H9 (cell line): ENCODE results near the gene ZC3H18. TPM values are rescaled to one million over a fixed set of nuclear protein-coding genes. Genes with fewer than 3 reads are reported as not detected.

Experiments
- DNase-seq: peaks from one replicate; pipeline ENCODE4 v3.0.0-alpha.2; 2017
- H2AFZ ChIP-seq: one replicate; pipeline ENCODE4 v1.6.1; 2013; ENCODE audit warnings: mild to moderate bottlenecking, low read length, control low read depth, moderate library complexity
- H2AK5ac ChIP-seq: 2 replicates; pipeline ENCODE4 v1.6.1; 2013; ENCODE audit warnings: low read length, control low read depth, mixed read lengths; ENCODE audit not compliant: insufficient read length
- H2BK120ac ChIP-seq: one replicate; pipeline ENCODE4 v1.6.1; 2013; ENCODE audit warnings: low read depth, mild to moderate bottlenecking, low read length, control low read depth, inconsistent platforms; ENCODE audit not compliant: poor library complexity, severe bottlenecking
- H2BK12ac ChIP-seq: 2 replicates; pipeline ENCODE4 v1.6.1; 2013; ENCODE audit warnings: low read length, control low read depth, mixed read lengths, low read depth; ENCODE audit not compliant: insufficient read length
- H2BK15ac ChIP-seq: 2 replicates; pipeline ENCODE4 v1.6.1; 2013; ENCODE audit warnings: low read depth, low read length, control low read depth
- H2BK20ac ChIP-seq: one replicate; pipeline ENCODE4 v1.6.1; 2013; ENCODE audit warnings: low read depth, mild to moderate bottlenecking, low read length, control low read depth, inconsistent platforms; ENCODE audit not compliant: poor library complexity, severe bottlenecking
- H2BK5ac ChIP-seq: 2 replicates; pipeline ENCODE4 v1.6.1; 2013; ENCODE audit warnings: low read length, control low read depth, mixed read lengths; ENCODE audit not compliant: insufficient read length
- H3K14ac ChIP-seq: 2 replicates; pipeline ENCODE4 v1.6.1; 2013; ENCODE audit warnings: low read length, control low read depth; ENCODE audit not compliant: insufficient read depth
- H3K18ac ChIP-seq: 2 replicates; pipeline ENCODE4 v1.6.1; 2013; ENCODE audit warnings: low read depth, mild to moderate bottlenecking, mixed read lengths, low read length, control low read depth; ENCODE audit not compliant: insufficient read length
- H3K23ac ChIP-seq: 2 replicates; pipeline ENCODE4 v1.6.1; 2013; ENCODE audit warnings: low read length, control low read depth, mixed read lengths, low read depth; ENCODE audit not compliant: insufficient read length
- H3K23me2 ChIP-seq: 2 replicates; pipeline ENCODE4 v1.6.1; 2013; ENCODE audit warnings: low read depth, mild to moderate bottlenecking, mixed read lengths, low read length, control low read depth; ENCODE audit not compliant: insufficient read length, poor library complexity, severe bottlenecking
- H3K27ac ChIP-seq: 2 replicates; pipeline ENCODE4 v1.5.1; 2013; ENCODE audit warnings: low read length, control low read depth, mixed read lengths, low read depth; ENCODE audit not compliant: insufficient read length
- H3K27me3 ChIP-seq: 2 replicates; pipeline ENCODE4 v1.6.1; 2013; ENCODE audit warnings: low read length, control low read depth, inconsistent platforms; ENCODE audit not compliant: insufficient read depth
- H3K4ac ChIP-seq: 2 replicates; pipeline ENCODE4 v1.6.1; 2013; ENCODE audit warnings: low read depth, mild to moderate bottlenecking, control low read depth, inconsistent platforms, low read length, moderate library complexity
- H3K4me1 ChIP-seq: 2 replicates; pipeline ENCODE4 v1.6.1; 2013; ENCODE audit warnings: low read length, control low read depth, inconsistent platforms; ENCODE audit not compliant: insufficient read depth
- H3K4me2 ChIP-seq: 2 replicates; pipeline ENCODE4 v1.6.1; 2013; ENCODE audit warnings: low read length, control low read depth, mixed read lengths; ENCODE audit not compliant: insufficient read length, insufficient read depth
- H3K56ac ChIP-seq: 2 replicates; pipeline ENCODE4 v1.6.1; 2013; ENCODE audit warnings: low read depth, mild to moderate bottlenecking, mixed read lengths, low read length, control low read depth; ENCODE audit not compliant: insufficient read length
- H3K79me1 ChIP-seq: 2 replicates; pipeline ENCODE4 v1.6.1; 2013; ENCODE audit warnings: low read depth, mild to moderate bottlenecking, moderate library complexity, low read length, control low read depth, inconsistent platforms; ENCODE audit not compliant: insufficient read depth, poor library complexity, severe bottlenecking
- H3K79me2 ChIP-seq: 2 replicates; pipeline ENCODE4 v1.6.1; 2013; ENCODE audit warnings: low read length, control low read depth, inconsistent platforms; ENCODE audit not compliant: insufficient read depth
- H3K9ac ChIP-seq: 2 replicates; pipeline ENCODE4 v1.6.1; 2013; ENCODE audit warnings: low read length, control low read depth, mixed read lengths; ENCODE audit not compliant: insufficient read length; ENCODE audit errors: extremely low read depth
- H3K9me3 ChIP-seq: one replicate; pipeline ENCODE4 v1.6.1; 2013; ENCODE audit warnings: low read depth, low read length, inconsistent platforms; ENCODE audit not compliant: control insufficient read depth
- H3T11ph ChIP-seq: one replicate; pipeline ENCODE4 v1.6.1; 2013; ENCODE audit warnings: mild to moderate bottlenecking, low read length, control low read depth, inconsistent platforms
- H4K20me1 ChIP-seq: one replicate; pipeline ENCODE4 v1.6.1; 2013; ENCODE audit not compliant: control insufficient read depth, insufficient read length, insufficient read depth
- H4K5ac ChIP-seq: 2 replicates; pipeline ENCODE4 v1.6.1; 2013; ENCODE audit warnings: low read depth, mild to moderate bottlenecking, mixed read lengths, low read length, control low read depth; ENCODE audit not compliant: insufficient read length
- H4K8ac ChIP-seq: replicated peaks from 2 replicates; pipeline ENCODE4 v1.6.1; 2013; ENCODE audit warnings: low read length, control low read depth, mixed read lengths, low read depth; ENCODE audit not compliant: insufficient read length
- H4K91ac ChIP-seq: 2 replicates; pipeline ENCODE4 v1.6.1; 2013; ENCODE audit warnings: low read depth, mild to moderate bottlenecking, moderate library complexity, mixed read lengths, low read length, control low read depth; ENCODE audit not compliant: insufficient read length
- H3K27ac Mint-ChIP-seq, 3 experiments: 2 replicates in 2 of 3; 3 replicates in 1 of 3; pipeline ENCODE4 v1.8.0; 2020 to 2021; ENCODE audit warnings: mixed read lengths in 3 of 3, mild to moderate bottlenecking in 1 of 3, moderate library complexity in 1 of 3
- H3K27me3 Mint-ChIP-seq: 2 replicates; pipeline ENCODE4 v1.8.0; 2021; ENCODE audit warnings: low read depth, mild to moderate bottlenecking, moderate library complexity, mixed read lengths
- H3K36me3 Mint-ChIP-seq, 3 experiments: 2 replicates in 2 of 3; 3 replicates in 1 of 3; pipeline ENCODE4 v1.8.0; 2020 to 2021; ENCODE audit warnings: low read depth in 3 of 3, mixed read lengths in 3 of 3; ENCODE audit not compliant: insufficient read depth in 1 of 3
- H3K4me1 Mint-ChIP-seq, 2 experiments: 2 replicates each; pipeline ENCODE4 v1.8.0; 2020; ENCODE audit warnings: mixed read lengths in 2 of 2
- H3K4me3 Mint-ChIP-seq, 2 experiments: 2 replicates in 1 of 2; 3 replicates in 1 of 2; pipeline ENCODE4 v1.8.0; 2020 to 2021; ENCODE audit warnings: mild to moderate bottlenecking in 2 of 2, mixed read lengths in 2 of 2, moderate library complexity in 1 of 2
- H3K9me3 Mint-ChIP-seq, 2 experiments: 2 replicates in 1 of 2; 3 replicates in 1 of 2; pipeline ENCODE4 v1.8.0; 2020; ENCODE audit warnings: mild to moderate bottlenecking in 2 of 2, mixed read lengths in 2 of 2, moderate library complexity in 1 of 2
- CTCF ChIP-seq: fragments of 200-600 bp; sonication (generic); conservative IDR thresholded peaks from 3 replicates; pipeline ENCODE4 v1.8.0; 2021; ENCODE audit warnings: antibody characterized with exemption, mild to moderate bottlenecking
- WGBS: extraction: QIAGEN DNeasy Blood & Tissue Kit; methylation state at CpG from one replicate; pipeline ENCODE4 v1.1.7; 2013; ENCODE audit warnings: missing lambda C conversion rate, low lambda C conversion rate, mixed read lengths; ENCODE audit not compliant: insufficient read length; ENCODE audit errors: extremely low coverage; 5-methylcytosine and 5-hydroxymethylcytosine counted together
- total RNA-seq: library from RNA; stranded (reverse); gene quantifications from 2 replicates; pipeline ENCODE4 v1.2.1, GENCODE V29; 2021

Gene ZC3H18
- total RNA-seq, 1 experiment from 2014 or later, result 69.7 TPM

GRCh38 chr16:88530051-88530857 lies 39.9 kb upstream of the ZC3H18 start:
- no peaks in the 10 kb centered on the region for H4K20me1 ChIP-seq
- no peaks in the 10 kb centered on the region for H3K9me3 ChIP-seq
- H3K18ac ChIP-seq, result no peak overlapping the region
- H3K23ac ChIP-seq, result no peak overlapping the region
- H3K56ac ChIP-seq, result no peak overlapping the region
- H3K4me3 Mint-ChIP-seq, result no peak overlapping the region
- H3K36me3 Mint-ChIP-seq, result peaks cover 0 to 16% (median 8%) of the 10 kb centered on the region in 3 experiments; a peak in 3 of 7 replicates
- no peak for TF ChIP-seq CTCF
- no peak overlapping the region for H2BK12ac ChIP-seq
- H3K9me3 Mint-ChIP-seq, result no peaks in the 10 kb centered on the region
- H2AFZ ChIP-seq, result no peak overlapping the region
- no peak overlapping the region for H2AK5ac ChIP-seq
- WGBS, result no CpG with 5 or more reads among the region's 27 CpGs
- no peak overlapping the region for H3K9ac ChIP-seq
- peaks cover 0 to 6% of the 10 kb centered on the region in 2 experiments; a peak in 1 of 4 replicates for H3K4me1 Mint-ChIP-seq
- no peak overlapping the region; a peak in 1 of 7 replicates for H3K27ac Mint-ChIP-seq
- H3K4me1 ChIP-seq, result no peaks in the 10 kb centered on the region
- H3K14ac ChIP-seq, result no peak overlapping the region
- H3K4ac ChIP-seq, result no peak overlapping the region
- no peak overlapping the region for H2BK20ac ChIP-seq
- H3K79me1 ChIP-seq, result no peaks in the 10 kb centered on the region
- H3T11ph ChIP-seq, result no peak overlapping the region
- no peaks in the 10 kb centered on the region for H3K27me3 ChIP-seq
- H2BK15ac ChIP-seq, result no peak overlapping the region
- H4K91ac ChIP-seq, result no peak overlapping the region
- no peak overlapping the region for H4K8ac ChIP-seq
- no peak overlapping the region for H3K4me2 ChIP-seq
- no peak overlapping the region for H4K5ac ChIP-seq
- no peak overlapping the region for H2BK120ac ChIP-seq
- no peak overlapping the region for H2BK5ac ChIP-seq
- H3K27me3 Mint-ChIP-seq, result peaks cover 2% of the 10 kb centered on the region; the same call in 1 of the 2 replicates
- H3K27ac ChIP-seq, result no peak overlapping the region
- peaks cover 7% of the 10 kb centered on the region for H3K23me2 ChIP-seq
- no peak for DNase-seq
- no peaks in the 10 kb centered on the region for H3K79me2 ChIP-seq
